LoVo (cell line): ENCODE data around the gene NTSR2.

Experiments used
- DNase-seq: peaks from one replicate; pipeline ENCODE4 v3.0.0-alpha.2; 2016; ENCODE audit warnings: low spot score

Gene NTSR2

GRCh38 chr2:11628675-11629074, 41.3 kb downstream of the NTSR2 start:
- DNase-seq: no peak

GRCh38 chr2:11625671-11626070, 44.3 kb downstream of the NTSR2 start:
- DNase-seq: no peak

- DNase-seq: no peak
These were observed 45.1 kb downstream of the NTSR2 start for GRCh38 chr2:11624893-11625292.

- DNase-seq: no peak
These were observed 47.4 kb downstream of the NTSR2 start for GRCh38 chr2:11622611-11623010.

GRCh38 chr2:11621410-11621809, 48.6 kb downstream of the NTSR2 start:
- DNase-seq: no peak

GRCh38 chr2:11618708-11619062, 51.3 kb downstream of the NTSR2 start:
- DNase-seq: no peak

GRCh38 chr2:11617984-11618707, 51.8 kb downstream of the NTSR2 start:
- no peak for DNase-seq

GRCh38 chr2:11617527-11617926, 52.5 kb downstream of the NTSR2 start:
- DNase-seq: no peak

- no peak for DNase-seq
These were observed 53.1 kb downstream of the NTSR2 start for GRCh38 chr2:11616851-11617415.

- no peak for DNase-seq
These were observed 53.8 kb downstream of the NTSR2 start for GRCh38 chr2:11616097-11616687.

- no peak for DNase-seq
These were observed 54.8 kb downstream of the NTSR2 start for GRCh38 chr2:11615209-11615608.

GRCh38 chr2:11613297-11613696, 56.7 kb downstream of the NTSR2 start:
- no peak for DNase-seq

GRCh38 chr2:11612553-11613215, 57.3 kb downstream of the NTSR2 start:
- no peak for DNase-seq

GRCh38 chr2:11611251-11611650, 58.7 kb downstream of the NTSR2 start:
- DNase-seq: no peak

GRCh38 chr2:11610624-11611242, 59.3 kb downstream of the NTSR2 start:
- DNase-seq: no peak
